HEK293 (cell line): ENCODE results near the gene IRF8.

Experiments used
- CTCF ChIA-PET: fragments of 350-600 bp; formaldehyde crosslinking; extraction: SDS; loops from one replicate; lab custom pipeline; 2021; ENCODE audit warnings: antibody characterized with exemption; lab: Yijun Ruan, JAX
- POLR2A ChIA-PET: fragments of 300-600 bp; formaldehyde crosslinking; extraction: SDS; loops from one replicate; lab custom pipeline; 2020; ENCODE audit warnings: antibody characterized with exemption, inconsistent platforms; lab: Yijun Ruan, JAX
- H3K27ac ChIP-seq: fragments of 200-500 bp; sonication (Bioruptor generic); 2 replicates; pipeline ENCODE4 v1.5.1; 2014; ENCODE audit warnings: low read depth, low read length, control low read depth, inconsistent platforms; ENCODE audit errors: extremely low read depth
- H3K36me3 ChIP-seq, 2 experiments: fragments of 200-500 bp in 1 of 2; sonication (Bioruptor generic) in 1 of 2; 1 replicate in 1 of 2; 2 replicates in 1 of 2; pipeline ENCODE4 v1.5.1; 2014 to 2017; ENCODE audit warnings: inconsistent platforms in 2 of 2, low read length in 2 of 2; ENCODE audit not compliant: control insufficient read depth in 2 of 2, insufficient read depth in 1 of 2
- H3K4me1 ChIP-seq: fragments of 200-500 bp; sonication (Bioruptor generic); 2 replicates; pipeline ENCODE4 v1.5.1; 2014; ENCODE audit warnings: mild to moderate bottlenecking, low read length, inconsistent platforms; ENCODE audit not compliant: control insufficient read depth, insufficient read depth
- H3K4me3 ChIP-seq: 2 replicates; pipeline ENCODE4 v1.5.1; 2011; ENCODE audit warnings: low read depth, mild to moderate bottlenecking, control low read depth, low read length, moderate library complexity
- H3K9me3 ChIP-seq: fragments of 200-500 bp; sonication (Bioruptor generic); 2 replicates; pipeline ENCODE4 v1.5.1; 2014; ENCODE audit warnings: low read depth, low read length, inconsistent platforms; ENCODE audit not compliant: control insufficient read depth, insufficient read depth
- PRDM2 ChIP-seq: fragments of 450-650 bp; formaldehyde crosslinking; IDR thresholded peaks from 2 replicates; pipeline ENCODE4 v1.5.1; 2016; ENCODE audit warnings: missing biosample characterization, missing genetic modification characterization, borderline replicate concordance
- ZBTB11 ChIP-seq: fragments of 450-650 bp; formaldehyde crosslinking; conservative IDR thresholded peaks from 2 replicates; pipeline ENCODE4 v1.5.1; 2016; ENCODE audit warnings: low read depth, missing biosample characterization, missing genetic modification characterization
- ZNF155 ChIP-seq: fragments of 450-650 bp; formaldehyde crosslinking; IDR thresholded peaks from 2 replicates; pipeline ENCODE4 v1.5.1; 2016; ENCODE audit warnings: missing biosample characterization, missing genetic modification characterization
- ZNF16 ChIP-seq: fragments of 450-650 bp; formaldehyde crosslinking; IDR thresholded peaks from 2 replicates; pipeline ENCODE4 v1.5.1; 2016; ENCODE audit warnings: low read depth, missing biosample characterization, missing genetic modification characterization
- ZNF239 ChIP-seq: fragments of 450-650 bp; formaldehyde crosslinking; IDR thresholded peaks from 2 replicates; pipeline ENCODE4 v1.5.1; 2016; ENCODE audit warnings: missing biosample characterization, missing genetic modification characterization
- ZNF311 ChIP-seq: fragments of 450-650 bp; formaldehyde crosslinking; IDR thresholded peaks from 2 replicates; pipeline ENCODE4 v1.5.1; 2017; ENCODE audit warnings: missing biosample characterization, missing genetic modification characterization, borderline replicate concordance
- ZNF362 ChIP-seq: fragments of 450-650 bp; formaldehyde crosslinking; IDR thresholded peaks from 2 replicates; pipeline ENCODE4 v1.5.1; 2016; ENCODE audit warnings: missing biosample characterization, missing genetic modification characterization
- ZNF394 ChIP-seq: fragments of 450-650 bp; formaldehyde crosslinking; IDR thresholded peaks from 2 replicates; pipeline ENCODE4 v1.5.1; 2016; ENCODE audit warnings: missing biosample characterization, missing genetic modification characterization, mild to moderate bottlenecking, moderate library complexity, borderline replicate concordance
- ZNF518A ChIP-seq: fragments of 450-650 bp; formaldehyde crosslinking; conservative IDR thresholded peaks from 2 replicates; pipeline ENCODE4 v1.5.1; 2016; ENCODE audit warnings: low read depth, missing biosample characterization, missing genetic modification characterization
- ZNF555 ChIP-seq: fragments of 450-650 bp; formaldehyde crosslinking; conservative IDR thresholded peaks from 2 replicates; pipeline ENCODE4 v1.5.1; 2017; ENCODE audit warnings: missing biosample characterization, mild to moderate bottlenecking, missing genetic modification characterization, inconsistent platforms

Gene IRF8

GRCh38 chr16:85860413-85861094 is 38.4 kb upstream of the IRF8 start:
- no peaks in the 10 kb centered on the region for H3K9me3 ChIP-seq
- ChIA-PET POLR2A (no interaction called here), CTCF (interaction anchor here (1.4 kb wide), 1 partner anchor 41 kb away, joined by 8 read pairs; no protein-coding TSS in a partner anchor)
- TF ChIP-seq ZNF311 (tag by site-specific recombination) = no peak
- no peaks in the 10 kb centered on the region for H3K36me3 ChIP-seq
- H3K4me3 ChIP-seq = no peak overlapping the region
- no peak overlapping the region for H3K27ac ChIP-seq
- no peaks in the 10 kb centered on the region for H3K4me1 ChIP-seq

GRCh38 chr16:85861095-85861825 is 37.7 kb upstream of the IRF8 start:
- H3K9me3 ChIP-seq = no peaks in the 10 kb centered on the region
- no peak overlapping the region for H3K4me3 ChIP-seq
- no peak for TF ChIP-seq ZNF16 (tag by site-specific recombination)
- no peak for TF ChIP-seq ZNF239 (tag by site-specific recombination)
- no peak for TF ChIP-seq PRDM2
- no peak for TF ChIP-seq ZNF362 (tag by site-specific recombination)
- POLR2A ChIA-PET = no interaction called here
- no peak overlapping the region for H3K27ac ChIP-seq
- no peaks in the 10 kb centered on the region for H3K36me3 ChIP-seq
- no peaks in the 10 kb centered on the region for H3K4me1 ChIP-seq
- CTCF ChIA-PET = interaction anchor here (1.4 kb wide), 1 partner anchor 42 kb away, joined by 8 read pairs; no protein-coding TSS in a partner anchor

- no peak overlapping the region for H3K27ac ChIP-seq
- TF ChIP-seq ZNF155 (tag by site-specific recombination) = no peak
- TF ChIP-seq ZNF394 (tag by site-specific recombination) = peak; percentile 71; the same call in 1 of the 2 replicates
- peak; percentile 52 for TF ChIP-seq ZNF555 (tag by site-specific recombination)
- TF ChIP-seq ZNF518A (tag by site-specific recombination) = peak; percentile 60; the same call in 1 of the 2 replicates
- TF ChIP-seq ZBTB11 (tag by site-specific recombination) = peak; percentile 57
Observed at GRCh38 chr16:85862476-85863383, 36.2 kb upstream of the IRF8 start.

More at GRCh38 chr16:85862476-85863383, 36.2 kb upstream of the IRF8 start:
- ChIA-PET CTCF (no interaction called here), POLR2A (no interaction called here)
- H3K9me3 ChIP-seq = no peaks in the 10 kb centered on the region
- H3K36me3 ChIP-seq = no peaks in the 10 kb centered on the region
- no peak overlapping the region for H3K4me3 ChIP-seq
- no peaks in the 10 kb centered on the region for H3K4me1 ChIP-seq
